Ovary (tissue), 9 donors: ENCODE results near the gene RHO. TPM values are rescaled to one million over a fixed set of nuclear protein-coding genes. Genes with fewer than 3 reads are reported as not detected.

Source experiments
- DNase-seq, 5 donors: peaks; one replicate each; pipeline ENCODE4 v3.0.0-alpha.2; 2019 to 2020
- H3K27ac ChIP-seq, 2 donors: fragments of 200-600 bp; one replicate each; pipeline versions ENCODE4 v1.5.1 to v1.8.0; 2019 to 2022
- H3K27me3 ChIP-seq: fragments of 200-600 bp; one replicate; pipeline ENCODE4 v1.8.0; 2022
- H3K36me3 ChIP-seq: fragments of 200-600 bp; sonication (generic); one replicate; pipeline ENCODE4 v1.5.1; 2019
- H3K4me1 ChIP-seq: one replicate; pipeline ENCODE4 v1.8.1; 2013; ENCODE audit warnings: mild to moderate bottlenecking, moderate library complexity; ENCODE audit not compliant: insufficient read depth
- H3K4me3 ChIP-seq: fragments of 200-600 bp; sonication (generic); one replicate; pipeline ENCODE4 v1.5.1; 2017
- H3K9me3 ChIP-seq, 2 donors: fragments of 200-600 bp in 1 of 2; sonication (generic) in 1 of 2; one replicate each; pipeline versions ENCODE4 v1.5.1 to v1.8.1; 2013 to 2019; ENCODE audit warnings: mild to moderate bottlenecking in 1 of 2, moderate library complexity in 1 of 2
- CTCF ChIP-seq, 3 donors: fragments of 450-650 bp in 2 of 3; fragments of 200-600 bp in 1 of 3; IDR thresholded peaks; one replicate each; pipeline versions ENCODE4 v1.5.1 to v1.8.0; 2016 to 2022; ENCODE audit warnings: antibody characterized with exemption in 3 of 3, mild to moderate bottlenecking in 1 of 3
- EP300 ChIP-seq: sonication (generic); formaldehyde crosslinking; IDR thresholded peaks from one replicate; pipeline ENCODE4 v1.6.1; 2017; ENCODE audit warnings: antibody characterized with exemption
- POLR2A ChIP-seq: fragments of 450-650 bp; IDR thresholded peaks from one replicate; pipeline ENCODE4 v1.6.1; 2017; ENCODE audit warnings: antibody characterized with exemption, mild to moderate bottlenecking, moderate library complexity
- WGBS, 3 donors: extraction: QIAGEN DNeasy Blood & Tissue Kit in 1 of 3; methylation state at CpG; one replicate each; pipeline versions ENCODE4 v1.1.5 to v1.1.7; 2013 to 2017; 5-methylcytosine and 5-hydroxymethylcytosine counted together
- intact Hi-C, 4 donors: fragments of 100-400 bp; cut with DNase I; formaldehyde crosslinking; loops; one replicate each; pipeline versions ENCODE4 v1.11.0 to v1.15.1; 2022 to 2023
- polyA plus RNA-seq, 2 donors: library from polyadenylated mRNA; stranded (reverse); fragments of 200-250 nt in 1 of 2; fragments of 350-450 nt in 1 of 2; fragmentation: Illumina TruSeq in 1 of 2; extraction: RNeasy Lipid Tissue Mini Kit (QIAGEN cat#74804) in 1 of 2; gene quantifications; one replicate each; pipeline ENCODE4 v1.2.3, GENCODE V29; 2013 to 2014
- total RNA-seq, 7 donors: library from RNA; depleted of rRNA in 2 of 7; stranded (reverse); fragments of >200 nt in 2 of 7; fragmentation: NEBNext Ultra II Directional in 3 of 7; extraction: Animal tissue kit (Norgen Biotek cat#: 25700) in 3 of 7; gene quantifications; one replicate each; pipeline versions ENCODE4 v1.1.0 to v1.2.4, GENCODE V29; 2016 to 2023
- donor health status: DM: no; HTN: no; CAD: no; lungs with moderate emphysema.
- donor health status: DM: no; HTN: no; CAD: no.
- donor health status: Bipolar disorder and iron deficiency.
- donor health status: DM: yes; HTN: yes; CAD: no.
- donor health status: DM: no; HTN: no; CAD: no.
- donor health status: DM: yes; HTN: yes; CAD: no.

Gene RHO
- total and polyA plus RNA-seq, 9 donors = 0.13 to 0.24 TPM; not detected in 7

DNA sequence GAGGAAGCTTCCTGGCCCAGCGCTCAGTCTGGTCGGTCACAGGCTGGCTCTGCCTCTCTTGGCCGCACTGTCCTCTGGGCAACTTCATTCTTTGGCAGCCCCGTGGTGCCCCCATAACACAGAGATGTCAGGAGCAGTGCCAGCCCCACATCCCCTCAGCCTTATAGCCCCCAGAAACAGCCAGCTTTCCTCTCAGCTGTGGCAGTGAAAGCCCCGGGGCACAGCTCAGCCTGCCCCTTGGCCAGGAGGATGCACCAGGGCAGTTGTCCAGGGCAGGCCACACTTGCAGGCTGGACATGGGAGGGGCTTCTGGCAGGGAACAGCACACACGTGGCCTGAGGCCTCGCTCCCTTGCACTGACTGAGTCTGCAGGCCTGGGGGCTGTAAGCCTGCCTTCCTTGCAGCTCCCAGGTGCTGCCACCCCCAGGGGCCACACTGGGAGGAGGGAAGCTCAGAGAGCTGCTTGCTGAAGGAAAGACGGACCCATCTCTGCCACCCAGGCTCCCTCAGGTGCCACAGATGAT is 10.3 kb upstream of the RHO start:
- Histone ChIP-seq H3K27ac (no peak overlapping the region), H3K4me3 (no peak overlapping the region), H3K4me1 (no peaks in the 10 kb centered on the region), H3K9me3 (no peaks in the 10 kb centered on the region), H3K36me3 (no peaks in the 10 kb centered on the region), H3K27me3 (no peaks in the 10 kb centered on the region)
- intact Hi-C loops = no loop called here
- DNase-seq = no peak
- TF ChIP-seq POLR2A = no peak
- no peak for TF ChIP-seq EP300
- no peak for TF ChIP-seq CTCF (IDR thresholded peaks at IDR 0.05)
- 75 to 84% (median 83%) methylated on average over 8 of the region's 8 CpGs for WGBS, 3 donors

- WGBS, 3 donors = 93 to 95% (median 94%) methylated on average over 8 of the region's 8 CpGs
- Histone ChIP-seq H3K27ac (no peak overlapping the region), H3K4me1 (no peaks in the 10 kb centered on the region), H3K36me3 (no peaks in the 10 kb centered on the region), H3K9me3 (no peaks in the 10 kb centered on the region), H3K27me3 (no peaks in the 10 kb centered on the region), H3K4me3 (no peak overlapping the region)
- intact Hi-C loops = no loop called here
- no peak for DNase-seq
- TF ChIP-seq CTCF (IDR thresholded peaks at IDR 0.05) (no peak), POLR2A (no peak), EP300 (no peak)
Observed at GRCh38 chr3:129518581-129518980, 9.9 kb upstream of the RHO start.

DNA sequence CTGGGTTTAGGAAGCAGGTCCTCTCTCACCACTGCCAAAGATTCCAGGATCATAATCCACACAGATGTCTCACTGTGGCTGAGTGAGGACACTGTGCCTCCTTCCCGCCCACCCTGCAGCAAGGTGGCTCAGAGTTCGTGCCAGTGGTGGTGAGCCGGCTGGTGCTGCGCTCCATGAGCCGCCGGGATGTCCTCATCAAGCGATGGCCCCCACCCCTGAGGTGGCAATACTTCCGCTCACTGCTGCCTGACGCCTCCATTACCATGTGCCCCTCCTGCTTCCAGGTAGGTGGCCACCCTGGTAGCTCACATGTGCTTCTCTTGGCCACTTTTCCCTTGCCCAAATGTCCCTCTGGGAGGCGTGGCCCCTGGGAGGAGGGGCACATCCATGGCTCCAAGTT is 9.0 kb upstream of the RHO start:
- Histone ChIP-seq H3K27me3 (no peaks in the 10 kb centered on the region), H3K4me1 (no peaks in the 10 kb centered on the region), H3K4me3 (no peak overlapping the region), H3K36me3 (no peaks in the 10 kb centered on the region), H3K27ac (no peak overlapping the region), H3K9me3 (no peaks in the 10 kb centered on the region)
- no peak for DNase-seq
- WGBS, 3 donors = 95 to 97% (median 97%) methylated on average over 10 of the region's 10 CpGs
- intact Hi-C loops = no loop called here
- TF ChIP-seq POLR2A (no peak), CTCF (IDR thresholded peaks at IDR 0.05) (no peak), EP300 (no peak)

- intact Hi-C loops = no loop called here
- DNase-seq = no peak
- Histone ChIP-seq H3K4me1 (no peaks in the 10 kb centered on the region), H3K36me3 (no peaks in the 10 kb centered on the region), H3K27ac (no peak overlapping the region), H3K9me3 (no peaks in the 10 kb centered on the region), H3K27me3 (no peaks in the 10 kb centered on the region), H3K4me3 (no peak overlapping the region)
- 88 to 90% (median 90%) methylated on average over 15 of the region's 15 CpGs for WGBS, 3 donors
- TF ChIP-seq CTCF (IDR thresholded peaks at IDR 0.05) = no peak
Observed at GRCh38 chr3:129519896-129520715, 8.3 kb upstream of the RHO start.
